Memory B cell (primary cell): ENCODE data around the gene SPTBN5.

Experiments used
- ATAC-seq: fragments of 150-1000 bp; cut with Tn5 transposase; 2 replicates; pipeline ENCODE4 v1.10.0; 2021; ENCODE audit warnings: low read depth, mild to moderate bottlenecking, moderate library complexity
- DNase-seq, 2 donors: peaks; one replicate each; pipeline ENCODE4 v3.0.0; 2022; ENCODE audit warnings: low spot score in 2 of 2
- H3K27ac Mint-ChIP-seq: one replicate; pipeline ENCODE4 v1.8.0; 2022; ENCODE audit warnings: mild to moderate bottlenecking, moderate library complexity, mixed read lengths
- H3K27me3 Mint-ChIP-seq: one replicate; pipeline ENCODE4 v1.8.0; 2022; ENCODE audit warnings: mixed read lengths
- H3K36me3 Mint-ChIP-seq: one replicate; pipeline ENCODE4 v1.8.0; 2022; ENCODE audit warnings: mild to moderate bottlenecking, mixed read lengths
- H3K4me1 Mint-ChIP-seq: one replicate; pipeline ENCODE4 v1.8.0; 2022; ENCODE audit warnings: mixed read lengths
- H3K4me3 Mint-ChIP-seq: one replicate; pipeline ENCODE4 v1.8.0; 2022; ENCODE audit warnings: mild to moderate bottlenecking, moderate library complexity, mixed read lengths
- H3K9me3 Mint-ChIP-seq: one replicate; pipeline ENCODE4 v1.8.0; 2022; ENCODE audit warnings: mixed read lengths

Gene SPTBN5

DNA sequence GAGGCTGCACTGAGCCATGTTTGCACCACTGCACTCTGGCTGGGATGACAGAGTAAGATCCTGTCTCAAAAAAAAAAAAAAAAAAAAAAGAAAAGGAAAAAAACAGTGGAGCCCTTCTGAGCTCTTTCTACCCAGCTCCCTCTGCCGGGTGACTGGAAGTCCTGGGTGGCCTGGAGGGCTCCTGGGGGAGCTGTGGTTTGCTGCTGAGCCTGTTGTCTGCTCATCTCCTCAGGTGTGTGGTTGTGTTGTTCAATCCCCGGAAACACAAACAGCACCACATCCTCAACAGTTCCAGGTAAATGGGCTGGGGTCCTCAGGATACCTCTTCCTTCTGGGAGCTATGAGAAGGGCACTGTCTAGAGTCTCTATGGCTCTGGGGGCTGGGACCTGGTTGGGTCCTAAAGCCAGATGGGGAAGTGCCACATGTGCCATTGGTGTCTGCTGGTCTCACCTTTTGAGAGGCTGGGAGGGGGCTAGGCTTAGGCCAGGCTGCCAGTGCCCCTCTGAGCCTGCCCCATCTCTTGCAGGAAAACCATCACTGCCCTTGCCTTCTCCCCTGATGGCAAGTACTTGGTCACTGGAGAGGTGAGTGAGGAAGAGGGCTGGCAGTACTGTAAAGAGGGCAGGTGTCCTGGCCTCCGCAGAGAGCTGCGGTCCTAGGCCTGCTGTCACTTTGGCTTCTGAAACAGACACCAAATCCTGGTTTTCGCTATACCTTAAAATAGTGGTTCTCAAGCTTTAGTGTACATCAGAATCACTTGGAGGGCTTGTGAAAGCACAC lies 83.0 kb downstream of the SPTBN5 start:
- Mint-ChIP-seq H3K9me3 (no peaks in the 10 kb centered on the region), H3K36me3 (peaks cover 8% of the 10 kb centered on the region), H3K4me1 (peaks cover 5% of the 10 kb centered on the region), H3K4me3 (no peak overlapping the region), H3K27me3 (no peaks in the 10 kb centered on the region), H3K27ac (no peak overlapping the region)
- no peak for DNase-seq
- no peak for ATAC-seq

DNA sequence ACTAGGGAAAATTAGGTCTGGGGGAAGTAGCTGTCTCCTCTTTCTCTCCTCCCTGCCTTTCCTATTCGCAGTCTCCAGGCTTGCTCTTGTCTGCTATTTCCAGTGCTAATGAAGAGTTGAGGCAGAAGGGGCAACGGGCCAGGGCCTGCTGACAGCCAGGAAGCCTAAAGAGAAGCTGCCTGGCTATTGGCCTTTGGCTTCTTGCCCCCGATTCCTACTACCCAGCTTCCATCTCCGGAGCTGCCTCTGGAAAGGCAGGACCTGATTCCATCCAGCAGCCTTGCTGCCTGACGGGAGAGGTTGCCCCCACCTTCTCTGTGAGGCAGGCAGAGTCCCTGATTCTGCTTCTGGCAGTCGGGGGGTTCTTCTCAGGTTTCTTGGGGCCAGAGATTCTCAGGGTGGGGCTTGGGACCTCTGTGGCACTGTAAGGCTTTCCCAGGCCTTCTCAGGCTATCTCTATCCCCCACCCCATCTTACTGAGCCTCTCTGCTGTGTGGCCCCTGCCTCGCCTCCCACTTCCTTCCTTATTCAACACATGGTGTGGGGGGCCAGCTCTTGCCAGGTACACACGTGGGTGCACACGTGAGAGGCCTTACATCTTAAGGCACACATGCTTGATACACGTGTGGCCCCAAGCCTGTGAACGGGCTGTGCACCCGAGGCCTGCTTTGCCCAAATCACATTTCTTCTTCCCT lies 84.2 kb downstream of the SPTBN5 start:
- DNase-seq (no peak), ATAC-seq (no peak)
- Mint-ChIP-seq H3K27ac (no peak overlapping the region), H3K4me1 (peaks cover 5% of the 10 kb centered on the region), H3K4me3 (no peak overlapping the region), H3K36me3 (peaks cover 6% of the 10 kb centered on the region), H3K27me3 (no peaks in the 10 kb centered on the region), H3K9me3 (no peaks in the 10 kb centered on the region)

DNA sequence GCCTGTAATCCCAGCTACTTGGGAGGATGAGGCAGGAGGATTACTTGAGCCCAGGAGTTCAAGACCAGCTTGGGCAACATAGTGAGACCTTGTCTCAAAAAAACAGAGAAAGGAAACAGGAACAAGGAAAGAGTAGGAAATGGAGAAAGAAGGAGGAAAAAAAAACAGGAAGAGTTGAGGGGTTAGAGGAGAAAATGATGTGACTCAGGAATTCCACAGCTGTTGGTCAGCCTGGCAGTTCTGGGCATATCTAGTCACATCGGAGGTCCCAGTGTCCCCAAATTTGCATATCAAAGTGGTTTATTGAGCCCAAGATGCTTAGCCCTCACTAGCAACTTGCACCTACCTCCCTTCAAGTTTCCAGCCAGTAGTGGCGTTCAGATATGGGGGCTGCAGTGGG lies 84.7 kb downstream of the SPTBN5 start:
- Mint-ChIP-seq H3K4me3 (no peak overlapping the region), H3K27me3 (no peaks in the 10 kb centered on the region), H3K9me3 (no peaks in the 10 kb centered on the region), H3K4me1 (peaks cover 5% of the 10 kb centered on the region), H3K36me3 (peaks cover 2% of the 10 kb centered on the region), H3K27ac (no peak overlapping the region)
- DNase-seq (no peak), ATAC-seq (no peak)

DNA sequence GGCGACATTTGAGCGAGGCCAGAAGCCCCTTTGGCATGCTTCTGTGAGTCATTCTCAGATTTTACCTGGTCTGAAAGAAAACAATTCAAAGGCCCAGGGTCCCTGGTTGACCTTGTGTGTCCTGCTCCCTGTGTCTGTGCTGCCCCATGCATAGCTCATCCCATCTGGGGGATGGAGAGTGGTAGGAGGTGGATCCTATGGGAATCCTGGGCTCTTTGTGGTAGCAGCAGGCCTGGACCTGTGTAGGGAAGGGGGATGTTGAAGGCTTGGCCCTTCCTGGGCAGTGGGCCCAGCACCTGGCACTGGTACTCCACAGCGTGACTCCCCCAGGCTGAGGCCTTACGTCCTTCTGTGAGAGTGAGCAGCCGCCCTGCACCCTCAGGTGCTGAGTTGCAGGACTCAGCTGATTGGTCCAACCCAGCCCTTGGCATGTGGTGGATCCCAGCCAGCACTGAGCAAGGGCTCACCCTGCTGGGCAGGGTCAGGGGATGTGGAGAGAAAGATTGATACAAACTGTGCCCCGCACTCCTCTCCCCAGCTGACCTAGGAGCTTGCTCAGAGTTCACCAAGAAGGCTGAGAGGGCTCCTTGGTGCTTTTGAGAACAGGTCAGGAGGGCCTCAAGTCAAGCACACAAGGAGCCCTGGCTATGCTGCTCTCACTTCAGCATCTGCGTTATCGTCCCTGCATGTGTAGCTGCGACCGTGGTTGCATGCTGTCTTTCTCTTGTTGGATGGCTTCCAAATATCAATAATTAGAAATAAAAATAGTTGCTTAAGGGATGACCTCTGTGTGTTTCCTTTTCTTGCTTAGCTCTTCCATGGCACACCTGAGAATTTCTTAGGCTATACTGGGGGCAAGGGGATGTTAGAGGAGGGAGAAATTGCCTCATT lies 87.3 kb downstream of the SPTBN5 start:
- Mint-ChIP-seq H3K4me1 (peaks cover 5% of the 10 kb centered on the region), H3K9me3 (no peaks in the 10 kb centered on the region), H3K36me3 (no peaks in the 10 kb centered on the region), H3K27ac (no peak overlapping the region), H3K4me3 (no peak overlapping the region), H3K27me3 (no peaks in the 10 kb centered on the region)
- no peak for DNase-seq
- ATAC-seq, result no peak

DNA sequence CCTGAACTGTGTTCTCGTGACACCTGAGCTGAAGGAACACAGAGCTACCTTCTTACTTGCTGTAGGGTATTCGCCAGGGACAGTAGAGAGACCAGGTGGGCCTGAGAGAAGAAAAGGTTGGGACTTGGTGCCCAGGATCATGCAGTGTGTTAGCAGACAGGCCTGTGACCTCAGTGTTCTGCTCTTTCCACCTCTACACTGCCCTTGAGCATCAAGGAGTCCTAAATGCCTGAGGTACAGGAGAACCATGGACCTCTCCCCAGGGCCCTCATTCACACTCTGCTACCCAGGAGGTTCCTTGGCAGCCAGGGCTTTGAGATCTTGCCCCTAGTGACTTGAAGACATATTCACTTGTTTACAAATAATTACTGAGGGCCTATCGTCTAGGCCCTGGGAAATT lies 88.1 kb downstream of the SPTBN5 start:
- H3K9me3 Mint-ChIP-seq, result no peaks in the 10 kb centered on the region
- ATAC-seq (no peak), DNase-seq (no peak)
- no peak overlapping the region for H3K4me3 Mint-ChIP-seq
- H3K36me3 Mint-ChIP-seq, result peaks cover 8% of the 10 kb centered on the region
- peaks cover 3% of the 10 kb centered on the region for H3K4me1 Mint-ChIP-seq
- no peak overlapping the region for H3K27ac Mint-ChIP-seq
- H3K27me3 Mint-ChIP-seq, result no peaks in the 10 kb centered on the region

DNA sequence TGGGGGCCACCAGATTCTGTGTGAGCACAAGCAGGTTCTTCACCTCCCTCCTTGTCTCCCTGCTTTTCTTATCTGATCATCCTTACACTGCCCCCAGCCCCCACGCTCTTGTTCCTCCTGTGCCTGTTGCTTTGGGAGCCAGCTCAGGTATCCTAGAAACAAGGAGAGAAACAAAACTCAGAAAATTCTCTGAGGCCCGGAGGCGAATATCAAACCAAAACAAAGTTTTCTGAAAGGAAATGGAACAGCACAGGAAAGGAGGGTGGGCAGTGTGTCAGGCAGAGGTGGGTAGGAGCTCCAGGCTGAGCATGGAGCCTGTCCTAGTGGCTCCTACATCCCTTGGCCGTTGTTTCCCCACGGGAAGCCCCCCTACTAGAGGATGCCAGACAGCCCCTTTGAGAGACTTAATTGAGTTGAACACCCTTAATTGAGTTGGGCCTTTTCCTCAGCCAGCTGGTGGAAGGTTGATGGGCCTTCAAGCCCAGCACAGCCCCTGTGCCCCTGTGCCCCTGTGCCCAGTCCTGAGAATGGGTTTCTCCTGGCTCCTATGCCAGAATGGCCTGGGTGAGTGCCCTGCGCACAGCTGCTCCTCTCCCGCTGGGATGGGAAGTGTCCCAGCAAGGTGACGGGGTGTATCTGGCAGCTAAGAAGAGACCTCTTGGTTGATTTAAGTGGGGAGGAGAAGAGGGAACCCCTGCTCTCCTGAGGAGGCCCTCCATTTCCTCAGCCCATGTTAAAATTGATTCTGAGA lies 88.8 kb downstream of the SPTBN5 start:
- peaks cover 13% of the 10 kb centered on the region for H3K36me3 Mint-ChIP-seq
- no peak overlapping the region for H3K4me3 Mint-ChIP-seq
- peaks cover 3% of the 10 kb centered on the region for H3K4me1 Mint-ChIP-seq
- DNase-seq (no peak), ATAC-seq (no peak)
- no peak overlapping the region for H3K27ac Mint-ChIP-seq
- no peaks in the 10 kb centered on the region for H3K27me3 Mint-ChIP-seq
- no peaks in the 10 kb centered on the region for H3K9me3 Mint-ChIP-seq

DNA sequence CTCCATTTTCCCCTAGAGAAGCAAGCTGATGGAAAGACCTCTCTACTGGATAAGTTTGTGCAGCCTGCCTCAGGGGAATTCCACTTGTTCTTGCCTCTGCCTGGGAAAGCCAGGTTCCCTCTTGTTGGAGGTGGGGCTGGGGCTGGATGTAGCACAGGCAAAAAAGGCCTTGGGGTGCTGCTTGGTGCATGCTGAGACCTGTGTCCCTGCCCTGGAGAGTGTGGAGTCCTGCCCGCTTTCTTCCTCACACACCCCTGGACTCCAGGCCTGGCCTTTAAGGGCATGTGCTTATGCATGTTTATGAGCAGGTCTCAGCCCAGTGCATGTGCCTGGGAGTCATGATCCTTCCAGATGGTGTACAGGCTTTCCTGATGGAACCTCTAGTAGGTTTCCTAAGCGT lies 89.5 kb downstream of the SPTBN5 start:
- H3K27ac Mint-ChIP-seq, result no peak overlapping the region
- no peaks in the 10 kb centered on the region for H3K27me3 Mint-ChIP-seq
- no peaks in the 10 kb centered on the region for H3K9me3 Mint-ChIP-seq
- ATAC-seq (no peak), DNase-seq (no peak)
- H3K4me3 Mint-ChIP-seq, result no peak overlapping the region
- H3K36me3 Mint-ChIP-seq, result peaks cover 17% of the 10 kb centered on the region
- no peaks in the 10 kb centered on the region for H3K4me1 Mint-ChIP-seq

DNA sequence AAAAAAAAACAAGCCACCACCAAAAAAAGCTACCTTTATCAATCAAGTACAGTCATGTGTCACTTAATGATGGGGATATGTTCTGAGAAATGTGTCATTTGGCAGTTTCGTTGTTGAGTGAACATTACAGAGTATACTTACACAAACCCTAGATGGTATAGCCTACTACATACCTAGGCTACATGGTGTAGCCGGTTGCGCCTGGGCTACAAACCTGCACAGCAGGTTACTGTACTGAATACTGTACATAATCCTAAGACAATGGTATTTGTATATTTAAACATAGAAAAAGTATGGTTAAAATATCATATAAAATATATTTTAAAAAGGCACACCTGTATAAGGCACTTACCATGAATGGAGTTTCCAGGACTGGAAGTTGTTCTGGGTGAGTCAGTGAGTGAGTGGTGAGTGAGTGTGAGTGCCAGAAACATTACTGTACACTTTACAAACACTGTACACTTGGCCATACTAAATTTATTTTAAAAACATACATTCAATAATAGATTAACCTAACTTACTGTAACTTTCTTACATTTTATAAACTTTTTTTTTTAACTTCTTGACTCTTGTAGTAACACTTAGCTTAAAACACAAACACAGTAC lies 91.9 kb downstream of the SPTBN5 start:
- H3K36me3 Mint-ChIP-seq, result peaks cover 17% of the 10 kb centered on the region
- DNase-seq (no peak), ATAC-seq (no peak)
- H3K27ac Mint-ChIP-seq, result no peak overlapping the region
- no peaks in the 10 kb centered on the region for H3K9me3 Mint-ChIP-seq
- H3K4me1 Mint-ChIP-seq, result peaks cover 2% of the 10 kb centered on the region
- H3K4me3 Mint-ChIP-seq, result no peak overlapping the region
- H3K27me3 Mint-ChIP-seq, result no peaks in the 10 kb centered on the region

DNA sequence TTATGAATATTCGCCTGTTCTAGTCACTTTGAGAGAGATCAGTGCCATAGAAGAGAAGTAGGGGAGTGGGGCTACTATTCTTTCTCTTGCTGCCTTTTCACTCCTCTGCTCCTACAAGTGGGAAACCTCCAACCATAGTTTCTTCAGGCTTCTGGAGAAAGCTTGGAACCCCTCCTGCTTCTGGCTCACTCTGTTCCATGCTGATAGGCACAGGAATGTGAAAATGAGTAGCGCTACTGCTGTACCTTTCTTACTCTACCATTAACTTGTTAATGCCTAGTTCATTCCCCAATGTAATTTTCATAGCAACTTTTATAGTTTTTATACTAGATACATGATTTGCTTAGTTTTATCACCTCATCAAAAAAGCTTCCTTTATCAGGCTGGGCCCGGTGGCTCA lies 92.7 kb downstream of the SPTBN5 start:
- peaks cover 2% of the 10 kb centered on the region for H3K4me1 Mint-ChIP-seq
- DNase-seq (no peak), ATAC-seq (no peak)
- H3K36me3 Mint-ChIP-seq, result peaks cover 17% of the 10 kb centered on the region
- H3K4me3 Mint-ChIP-seq, result no peak overlapping the region
- H3K9me3 Mint-ChIP-seq, result no peaks in the 10 kb centered on the region
- H3K27ac Mint-ChIP-seq, result no peak overlapping the region
- H3K27me3 Mint-ChIP-seq, result no peaks in the 10 kb centered on the region

DNA sequence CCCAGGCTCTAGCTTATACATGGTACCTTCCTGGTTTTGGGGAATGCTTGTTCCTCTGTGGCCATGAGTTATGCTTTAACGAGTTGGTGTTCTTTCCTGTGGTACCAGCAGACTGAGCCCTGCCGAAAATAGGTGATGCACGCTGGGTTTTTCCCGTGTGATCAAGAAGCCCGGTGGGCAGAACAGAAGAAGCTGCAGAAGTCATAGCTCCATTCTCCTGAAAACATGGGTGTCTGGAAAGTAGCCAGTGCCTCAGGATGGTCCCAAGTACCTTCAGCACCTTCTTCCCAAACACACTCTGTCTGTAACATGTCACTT lies 94.4 kb downstream of the SPTBN5 start:
- H3K9me3 Mint-ChIP-seq, result no peaks in the 10 kb centered on the region
- no peak overlapping the region for H3K27ac Mint-ChIP-seq
- H3K27me3 Mint-ChIP-seq, result no peaks in the 10 kb centered on the region
- H3K4me1 Mint-ChIP-seq, result peaks cover 5% of the 10 kb centered on the region
- H3K4me3 Mint-ChIP-seq, result no peak overlapping the region
- ATAC-seq, result no peak
- no peak for DNase-seq
- H3K36me3 Mint-ChIP-seq, result peaks cover 17% of the 10 kb centered on the region

DNA sequence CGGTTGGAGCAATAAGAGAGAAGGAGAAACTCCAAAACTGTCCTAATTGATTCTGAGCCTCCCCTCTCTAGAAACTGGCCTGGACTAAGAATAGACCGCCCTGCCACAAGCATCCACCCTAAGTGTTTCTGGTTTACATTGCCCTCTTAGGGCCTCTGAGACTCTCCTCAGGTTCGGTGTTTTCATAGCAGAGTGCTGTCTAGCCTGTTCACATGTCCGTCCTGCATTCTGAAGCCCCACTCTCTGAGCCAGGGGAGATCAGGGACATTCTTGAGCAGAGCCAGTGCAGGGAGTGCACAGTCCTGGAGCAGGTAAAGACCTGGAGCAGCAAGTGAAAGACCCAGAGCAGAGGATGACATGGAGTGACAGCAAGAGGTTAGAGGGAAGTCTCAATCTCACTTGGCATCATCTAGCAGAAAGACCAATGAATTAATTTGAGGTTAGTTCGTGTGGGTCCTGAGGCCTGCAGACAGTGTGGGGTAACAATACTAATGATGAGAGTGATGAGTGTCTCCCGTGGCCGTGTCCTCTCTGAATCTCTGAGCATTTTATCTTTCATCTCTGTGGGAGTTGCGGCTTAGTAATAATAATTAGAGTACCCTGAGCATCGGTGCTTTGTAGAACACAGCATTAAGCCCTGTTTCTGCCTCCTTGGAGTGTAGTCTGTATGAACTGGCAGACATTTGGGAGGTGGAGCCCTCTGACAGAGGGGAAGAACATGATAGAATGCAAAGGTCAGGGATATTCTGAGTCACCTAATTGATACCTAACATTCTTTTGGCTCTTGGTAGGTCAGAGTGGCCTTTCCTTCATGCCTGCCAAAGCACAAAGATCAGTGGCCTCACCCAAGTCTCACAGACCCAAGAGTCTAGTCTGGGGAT lies 95.0 kb downstream of the SPTBN5 start:
- peaks cover 5% of the 10 kb centered on the region for H3K4me1 Mint-ChIP-seq
- H3K36me3 Mint-ChIP-seq, result peaks cover 17% of the 10 kb centered on the region
- no peak for ATAC-seq
- no peak overlapping the region for H3K4me3 Mint-ChIP-seq
- H3K27me3 Mint-ChIP-seq, result no peaks in the 10 kb centered on the region
- no peak for DNase-seq
- no peaks in the 10 kb centered on the region for H3K9me3 Mint-ChIP-seq
- peak overlapping the region; percentile 75 for H3K27ac Mint-ChIP-seq
